ENCODE results near the gene TM7SF2. TPM values are rescaled to one million over a fixed set of nuclear protein-coding genes. Genes with fewer than 3 reads are reported as not detected.

Gene TM7SF2
- polyA plus RNA-seq, 4 donors: 21.1 to 64.6 (median 40.3) TPM

GRCh38 chr11:65132238-65132987 lies 20.7 kb downstream of the TM7SF2 start:
- no peaks in the 10 kb centered on the region for H3K27me3 ChIP-seq (ENCODE audit: control insufficient read depth in 3 of 3, insufficient read depth in 3 of 3, low read length in 3 of 3)
- H3K9me3 ChIP-seq (ENCODE audit: control insufficient read depth in 2 of 2, insufficient read depth in 1 of 2, low read depth in 1 of 2, low read length in 1 of 2): no peaks in the 10 kb centered on the region
- peak overlapping the region in 2 of 3 donors; percentile 12 to 99 for H3K27ac ChIP-seq (ENCODE audit: low read depth in 1 of 3, low read length in 2 of 3)
- H3K36me3 ChIP-seq (ENCODE audit: control insufficient read depth in 3 of 3, insufficient read depth in 2 of 3, low read depth in 1 of 3, low read length in 3 of 3): peaks cover 20 to 59% (median 28%) of the 10 kb centered on the region in 3 donors
- peak overlapping the region in 1 of 3 donors; percentile 81 for H3K4me3 ChIP-seq (ENCODE audit: low read depth in 1 of 3, low read length in 3 of 3)
- peaks cover 2 to 20% (median 7%) of the 10 kb centered on the region in 3 donors for H3K4me1 ChIP-seq (ENCODE audit: control insufficient read depth in 3 of 3, insufficient read depth in 2 of 3, low read depth in 1 of 3, low read length in 2 of 3)
- DNase-seq (no peak), FAIRE-seq (no peak)
- WGBS, 3 donors: 57 to 67% (median 65%) methylated on average over 10 of the region's 10 CpGs

- H3K36me3 ChIP-seq (ENCODE audit: control insufficient read depth in 3 of 3, insufficient read depth in 2 of 3, low read depth in 1 of 3, low read length in 3 of 3): peaks cover 14 to 51% (median 23%) of the 10 kb centered on the region in 3 donors
- no peak for FAIRE-seq
- WGBS, 3 donors: 31 to 38% (median 33%) methylated on average over 18 of the region's 18 CpGs
- peaks cover 2 to 20% (median 7%) of the 10 kb centered on the region in 3 donors for H3K4me1 ChIP-seq (ENCODE audit: control insufficient read depth in 3 of 3, insufficient read depth in 2 of 3, low read depth in 1 of 3, low read length in 2 of 3)
- peak; percentile 83 to 90 for DNase-seq
- no peaks in the 10 kb centered on the region for H3K27me3 ChIP-seq (ENCODE audit: control insufficient read depth in 3 of 3, insufficient read depth in 3 of 3, low read length in 3 of 3)
- no peaks in the 10 kb centered on the region for H3K9me3 ChIP-seq (ENCODE audit: control insufficient read depth in 2 of 2, insufficient read depth in 1 of 2, low read depth in 1 of 2, low read length in 1 of 2)
- peak overlapping the region; percentile 97 to 99 (median 99) for H3K27ac ChIP-seq (ENCODE audit: low read depth in 1 of 3, low read length in 2 of 3)
- peak overlapping the region; percentile 81 to 90 (median 89) for H3K4me3 ChIP-seq (ENCODE audit: low read depth in 1 of 3, low read length in 3 of 3)
Measured at GRCh38 chr11:65132988-65133700, 21.5 kb downstream of the TM7SF2 start.

- H3K27me3 ChIP-seq (ENCODE audit: control insufficient read depth in 3 of 3, insufficient read depth in 3 of 3, low read length in 3 of 3): no peaks in the 10 kb centered on the region
- DNase-seq (peak in 1 of 2 donors; percentile 31), FAIRE-seq (no peak)
- peaks cover 13 to 46% (median 20%) of the 10 kb centered on the region in 3 donors for H3K36me3 ChIP-seq (ENCODE audit: control insufficient read depth in 3 of 3, insufficient read depth in 2 of 3, low read depth in 1 of 3, low read length in 3 of 3)
- H3K27ac ChIP-seq (ENCODE audit: low read depth in 1 of 3, low read length in 2 of 3): peak overlapping the region; percentile 97 to 99 (median 99)
- WGBS, 3 donors: 0 to 1% (median 1%) methylated on average over 20 of the region's 20 CpGs
- H3K4me3 ChIP-seq (ENCODE audit: low read depth in 1 of 3, low read length in 3 of 3): peak overlapping the region; percentile 81 to 90 (median 89)
- H3K4me1 ChIP-seq (ENCODE audit: control insufficient read depth in 3 of 3, insufficient read depth in 2 of 3, low read depth in 1 of 3, low read length in 2 of 3): peaks cover 2 to 20% (median 7%) of the 10 kb centered on the region in 3 donors
- no peaks in the 10 kb centered on the region for H3K9me3 ChIP-seq (ENCODE audit: control insufficient read depth in 2 of 2, insufficient read depth in 1 of 2, low read depth in 1 of 2, low read length in 1 of 2)
Measured at GRCh38 chr11:65133724-65134123, 22.1 kb downstream of the TM7SF2 start.

- H3K4me1 ChIP-seq (ENCODE audit: control insufficient read depth in 3 of 3, insufficient read depth in 2 of 3, low read depth in 1 of 3, low read length in 2 of 3): peaks cover 2 to 20% (median 7%) of the 10 kb centered on the region in 3 donors
- FAIRE-seq (no peak), DNase-seq (peak; percentile 92 to 97)
- 0% methylated on average over 53 to 60 of the region's 60 CpGs for WGBS, 3 donors
- peak within 1 kb of the TSS; percentile 81 to 90 (median 89) for H3K4me3 ChIP-seq (ENCODE audit: low read depth in 1 of 3, low read length in 3 of 3)
- H3K27me3 ChIP-seq (ENCODE audit: control insufficient read depth in 3 of 3, insufficient read depth in 3 of 3, low read length in 3 of 3): no peaks in the 10 kb centered on the region
- H3K9me3 ChIP-seq (ENCODE audit: control insufficient read depth in 2 of 2, insufficient read depth in 1 of 2, low read depth in 1 of 2, low read length in 1 of 2): no peaks in the 10 kb centered on the region
- peak within 1 kb of the TSS; percentile 97 to 99 (median 99) for H3K27ac ChIP-seq (ENCODE audit: low read depth in 1 of 3, low read length in 2 of 3)
- H3K36me3 ChIP-seq (ENCODE audit: control insufficient read depth in 3 of 3, insufficient read depth in 2 of 3, low read depth in 1 of 3, low read length in 3 of 3): peaks cover 10 to 39% (median 17%) of the 10 kb centered on the region in 3 donors
Measured at GRCh38 chr11:65134240-65134951, 22.7 kb downstream of the TM7SF2 start, which contains the start of gene SYVN1. SYVN1 (minus strand) TSS chr11:65134519; CDS start chr11:65133601, 918 bp downstream.

GRCh38 chr11:65134952-65135632 lies 23.4 kb downstream of the TM7SF2 start:
- Histone ChIP-seq H3K4me3 (ENCODE audit: low read depth in 1 of 3, low read length in 3 of 3) (peak overlapping the region; percentile 81 to 90 (median 89)), H3K4me1 (ENCODE audit: control insufficient read depth in 3 of 3, insufficient read depth in 2 of 3, low read depth in 1 of 3, low read length in 2 of 3) (peaks cover 2 to 20% (median 7%) of the 10 kb centered on the region in 3 donors), H3K27me3 (ENCODE audit: control insufficient read depth in 3 of 3, insufficient read depth in 3 of 3, low read length in 3 of 3) (no peaks in the 10 kb centered on the region), H3K36me3 (ENCODE audit: control insufficient read depth in 3 of 3, insufficient read depth in 2 of 3, low read depth in 1 of 3, low read length in 3 of 3) (peaks cover 10 to 32% (median 13%) of the 10 kb centered on the region in 3 donors), H3K27ac (ENCODE audit: low read depth in 1 of 3, low read length in 2 of 3) (peak overlapping the region; percentile 97 to 99 (median 99)), H3K9me3 (ENCODE audit: control insufficient read depth in 2 of 2, insufficient read depth in 1 of 2, low read depth in 1 of 2, low read length in 1 of 2) (no peaks in the 10 kb centered on the region)
- FAIRE-seq (no peak), DNase-seq (peak; percentile 97 to 99)
- WGBS, 3 donors: 1 to 2% (median 1%) methylated on average over 24 of the region's 24 CpGs

GRCh38 chr11:65135633-65136145 lies 24.0 kb downstream of the TM7SF2 start:
- H3K27ac ChIP-seq (ENCODE audit: low read depth in 1 of 3, low read length in 2 of 3): peak overlapping the region; percentile 92 to 99 (median 99)
- H3K4me1 ChIP-seq (ENCODE audit: control insufficient read depth in 3 of 3, insufficient read depth in 2 of 3, low read depth in 1 of 3, low read length in 2 of 3): peaks cover 2 to 20% (median 7%) of the 10 kb centered on the region in 3 donors
- peaks cover 8 to 26% (median 10%) of the 10 kb centered on the region in 3 donors for H3K36me3 ChIP-seq (ENCODE audit: control insufficient read depth in 3 of 3, insufficient read depth in 2 of 3, low read depth in 1 of 3, low read length in 3 of 3)
- H3K9me3 ChIP-seq (ENCODE audit: control insufficient read depth in 2 of 2, insufficient read depth in 1 of 2, low read depth in 1 of 2, low read length in 1 of 2): no peaks in the 10 kb centered on the region
- peak overlapping the region in 2 of 3 donors; percentile 81 to 90 for H3K4me3 ChIP-seq (ENCODE audit: low read depth in 1 of 3, low read length in 3 of 3)
- WGBS, 3 donors: 42 to 48% (median 46%) methylated on average over 11 of the region's 11 CpGs
- H3K27me3 ChIP-seq (ENCODE audit: control insufficient read depth in 3 of 3, insufficient read depth in 3 of 3, low read length in 3 of 3): no peaks in the 10 kb centered on the region
- FAIRE-seq (no peak), DNase-seq (no peak)

GRCh38 chr11:65136515-65137096 lies 24.9 kb downstream of the TM7SF2 start:
- H3K27ac ChIP-seq (ENCODE audit: low read depth in 1 of 3, low read length in 2 of 3): peak overlapping the region in 2 of 3 donors; percentile 99
- no peaks in the 10 kb centered on the region for H3K9me3 ChIP-seq (ENCODE audit: control insufficient read depth in 2 of 2, insufficient read depth in 1 of 2, low read depth in 1 of 2, low read length in 1 of 2)
- peaks cover 2 to 17% (median 4%) of the 10 kb centered on the region in 3 donors for H3K36me3 ChIP-seq (ENCODE audit: control insufficient read depth in 3 of 3, insufficient read depth in 2 of 3, low read depth in 1 of 3, low read length in 3 of 3)
- no peak overlapping the region for H3K4me3 ChIP-seq (ENCODE audit: low read depth in 1 of 3, low read length in 3 of 3)
- peaks cover 2 to 20% (median 7%) of the 10 kb centered on the region in 3 donors for H3K4me1 ChIP-seq (ENCODE audit: control insufficient read depth in 3 of 3, insufficient read depth in 2 of 3, low read depth in 1 of 3, low read length in 2 of 3)
- DNase-seq (peak in 1 of 2 donors; percentile 42), FAIRE-seq (no peak)
- no peaks in the 10 kb centered on the region for H3K27me3 ChIP-seq (ENCODE audit: control insufficient read depth in 3 of 3, insufficient read depth in 3 of 3, low read length in 3 of 3)
- WGBS, 3 donors: 55 to 78% (median 74%) methylated on average over 15 of the region's 15 CpGs

Data from small intestine (tissue), 7 donors.